HCT116 (cell line): Measurements from ENCODE around the gene OR51D1. TPM values are rescaled to one million over a fixed set of nuclear protein-coding genes. Genes with fewer than 3 reads are reported as not detected.

Experiments
- ATAC-seq: fragments of 200-7000 bp; cut with Tn5 transposase; 2 replicates; pipeline ENCODE4 v1.9.1; 2020; ENCODE audit warnings: mild to moderate bottlenecking, moderate library complexity
- BruUV-seq: library from RNA; stranded (reverse); fragments of 400-500 nt; replicated peaks from 2 replicates; lab custom pipeline; 2021; lab: Mats Ljungman, UMichigan
- CTCF ChIA-PET: fragments of 300-600 bp; sonication (Branson Sonifier 250); formaldehyde crosslinking; loops from one replicate; lab custom pipeline; 2021; ENCODE audit warnings: antibody characterized with exemption; lab: Charles Lee
- POLR2A ChIA-PET: fragments of 300-600, 350-600 bp; sonication (Branson Sonifier 250); formaldehyde crosslinking; loops from one replicate; lab custom pipeline; 2021; ENCODE audit warnings: antibody characterized with exemption; lab: Charles Lee
- RAD21 ChIA-PET, 2 experiments: fragments of 300-600 bp; sonication (Branson Sonifier 250); formaldehyde crosslinking; loops; one replicate each; lab custom pipeline; 2023; ENCODE audit warnings: low total read pairs in 2 of 2; ENCODE audit not compliant: uncharacterized antibody in 2 of 2, unreplicated experiment in 2 of 2, low non-redundant PET in 1 of 2; lab: Charles Lee
- DNase-seq: peaks from one replicate; pipeline ENCODE4 v3.0.0-alpha.2; 2010; ENCODE audit warnings: low read depth, low spot score
- H2AFZ ChIP-seq: fragments of 200-600 bp; shearing (Covaris generic), sonication (generic); 2 replicates; pipeline ENCODE4 v1.6.1; 2017; ENCODE audit warnings: low read depth, mixed run types, mixed read lengths, antibody characterized with exemption, low read length; ENCODE audit not compliant: poor library complexity, severe bottlenecking
- H3K27ac ChIP-seq: 2 replicates; pipeline ENCODE4 v1.5.1; 2012; ENCODE audit warnings: low read depth, low read length
- H3K27me3 ChIP-seq: fragments of 200-600 bp; sonication (generic); 2 replicates; pipeline ENCODE4 v1.6.1; 2016; ENCODE audit warnings: mixed run types, low read length, mixed read lengths; ENCODE audit not compliant: insufficient read depth
- H3K36me3 ChIP-seq, 2 experiments: fragments of 200-500 bp in 1 of 2; fragments of 200-600 bp in 1 of 2; sonication (Bioruptor generic) in 1 of 2; sonication (generic) in 1 of 2; 2 replicates each; pipeline versions ENCODE4 v1.5.1 to v1.6.1; 2014 to 2016; ENCODE audit warnings: low read length in 2 of 2, inconsistent platforms in 1 of 2, mixed read lengths in 1 of 2, mixed run types in 1 of 2; ENCODE audit not compliant: insufficient read depth in 2 of 2, control insufficient read depth in 1 of 2
- H3K4me1 ChIP-seq, 2 experiments: fragments of 200-600 bp in 1 of 2; sonication (generic) in 1 of 2; 2 replicates each; pipeline versions ENCODE4 v1.5.1 to v1.6.1; 2012 to 2017; ENCODE audit warnings: low read length in 2 of 2, inconsistent platforms in 1 of 2, mild to moderate bottlenecking in 1 of 2, mixed read lengths in 1 of 2, mixed run types in 1 of 2, moderate library complexity in 1 of 2; ENCODE audit not compliant: insufficient read depth in 2 of 2, control insufficient read depth in 1 of 2
- H3K4me2 ChIP-seq: fragments of 200-600 bp; sonication (generic); 2 replicates; pipeline ENCODE4 v1.6.1; 2017; ENCODE audit warnings: mixed run types, low read length, mixed read lengths
- H3K4me3 ChIP-seq, 2 experiments: fragments of 200-600 bp in 1 of 2; sonication (generic) in 1 of 2; replicated peaks in 1 of 2; 2 replicates each; pipeline ENCODE4 v1.5.1; 2011 to 2016; ENCODE audit warnings: low read length in 2 of 2, control low read depth in 1 of 2, low read depth in 1 of 2, mild to moderate bottlenecking in 1 of 2, mixed read lengths in 1 of 2, mixed run types in 1 of 2
- H3K79me2 ChIP-seq: fragments of 200-600 bp; sonication (generic); 2 replicates; pipeline ENCODE4 v1.6.1; 2017; ENCODE audit warnings: mild to moderate bottlenecking, mixed run types, low read length, moderate library complexity, mixed read lengths; ENCODE audit not compliant: insufficient read depth
- H3K9ac ChIP-seq: fragments of 200-600 bp; sonication (generic); 2 replicates; pipeline ENCODE4 v1.6.1; 2016; ENCODE audit warnings: low read length, mixed read lengths
- H3K9me2 ChIP-seq: fragments of 200-600 bp; sonication (generic), shearing (Covaris generic); 2 replicates; pipeline ENCODE4 v1.6.1; 2017; ENCODE audit warnings: mixed run types, mild to moderate bottlenecking, moderate library complexity; ENCODE audit not compliant: insufficient read depth
- H3K9me3 ChIP-seq, 2 experiments: fragments of 200-500 bp in 1 of 2; fragments of 200-600 bp in 1 of 2; sonication (Bioruptor generic) in 1 of 2; sonication (generic) in 1 of 2; 2 replicates each; pipeline ENCODE4 v1.6.1; 2014 to 2017; ENCODE audit warnings: low read length in 2 of 2, mixed read lengths in 2 of 2, inconsistent platforms in 1 of 2, low read depth in 1 of 2, mild to moderate bottlenecking in 1 of 2, mixed run types in 1 of 2, moderate library complexity in 1 of 2; ENCODE audit not compliant: control insufficient read depth in 1 of 2, insufficient read depth in 1 of 2
- H4K20me1 ChIP-seq: fragments of 200-600 bp; sonication (generic), shearing (Covaris generic); 2 replicates; pipeline ENCODE4 v1.6.1; 2017; ENCODE audit warnings: mixed run types, mild to moderate bottlenecking, moderate library complexity; ENCODE audit not compliant: insufficient read depth
- CBX3 ChIP-seq: IDR thresholded peaks from 2 replicates; pipeline ENCODE4 v1.6.1; 2012; ENCODE audit warnings: low read depth
- CEBPB ChIP-seq: IDR thresholded peaks from 2 replicates; pipeline ENCODE4 v1.6.1; 2012; ENCODE audit warnings: low read depth
- EGR1 ChIP-seq: IDR thresholded peaks from 2 replicates; pipeline ENCODE4 v1.6.1; 2012; ENCODE audit warnings: low read depth
- EZH2 ChIP-seq: fragments of 200-600 bp; sonication (generic); IDR thresholded peaks from 2 replicates; pipeline ENCODE4 v1.6.1; 2017; ENCODE audit warnings: antibody characterized with exemption, mixed run types
- EZH2phosphoT487 ChIP-seq: fragments of 200-600 bp; IDR thresholded peaks from 2 replicates; pipeline ENCODE4 v1.6.1; 2018; ENCODE audit warnings: antibody characterized with exemption, borderline replicate concordance
- FOSL1 ChIP-seq: IDR thresholded peaks from 2 replicates; pipeline ENCODE4 v1.6.1; 2012; ENCODE audit warnings: low read depth
- JUND ChIP-seq: IDR thresholded peaks from 2 replicates; pipeline ENCODE4 v1.6.1; 2012
- POLR2A ChIP-seq: IDR thresholded peaks from 2 replicates; pipeline ENCODE4 v1.7.0; 2011; ENCODE audit warnings: borderline replicate concordance; ENCODE audit not compliant: insufficient read depth, insufficient read length; ENCODE audit errors: extremely low read depth
- POLR2AphosphoS5 ChIP-seq: IDR thresholded peaks from 2 replicates; pipeline ENCODE4 v1.6.1; 2011; ENCODE audit warnings: mild to moderate bottlenecking, low read depth, low read length, moderate library complexity
- RAD21 ChIP-seq: IDR thresholded peaks from 2 replicates; pipeline ENCODE4 v1.6.1; 2012; ENCODE audit warnings: low read depth, mild to moderate bottlenecking
- SIN3A ChIP-seq: IDR thresholded peaks from 2 replicates; pipeline ENCODE4 v1.6.1; 2012; ENCODE audit warnings: low read depth
- SP1 ChIP-seq: IDR thresholded peaks from 2 replicates; pipeline ENCODE4 v1.6.1; 2012; ENCODE audit warnings: low read depth
- SRF ChIP-seq: IDR thresholded peaks from 2 replicates; pipeline ENCODE4 v1.6.1; 2012; ENCODE audit warnings: low read depth
- TCF7L2 ChIP-seq: IDR thresholded peaks from 2 replicates; pipeline ENCODE4 v1.7.0; 2011; ENCODE audit warnings: borderline replicate concordance, inconsistent platforms; ENCODE audit not compliant: insufficient read depth, insufficient read length; ENCODE audit errors: extremely low read depth
- ZFX ChIP-seq: fragments of 450-650 bp; IDR thresholded peaks from 2 replicates; pipeline ENCODE4 v1.6.1; 2017
- ZNF274 ChIP-seq: fragments of 200-500 bp; sonication (Bioruptor generic); IDR thresholded peaks from 2 replicates; pipeline ENCODE4 v1.6.1; 2014; ENCODE audit warnings: mild to moderate bottlenecking, low read depth, low read length, inconsistent platforms
- intact Hi-C: fragments of 100-400 bp; cut with micrococcal nuclease; formaldehyde crosslinking; loops from 2 replicates; pipeline ENCODE4 v1.10.0; 2022
- total RNA-seq: library from RNA; stranded (reverse); gene quantifications from one replicate; pipeline ENCODE4 v1.2.1, GENCODE V29; 2021; ENCODE audit not compliant: unreplicated experiment
- TF ChIP-seq, protein P1 (sequence below): IDR thresholded peaks from 2 replicates; pipeline ENCODE4 v1.6.1; 2012; ENCODE audit warnings: low read depth
- TF ChIP-seq, protein P2 (sequence below): IDR thresholded peaks from 2 replicates; pipeline ENCODE4 v1.6.1; 2011; ENCODE audit warnings: mild to moderate bottlenecking, low read length, moderate library complexity; ENCODE audit not compliant: insufficient replicate concordance; ENCODE audit errors: extremely low read depth
- TF ChIP-seq, protein P3 (sequence below): IDR thresholded peaks from 2 replicates; pipeline ENCODE4 v1.6.1; 2012

OR51D1 gene
- total RNA-seq, 1 experiment from 2014 or later, result not detected

DNA sequence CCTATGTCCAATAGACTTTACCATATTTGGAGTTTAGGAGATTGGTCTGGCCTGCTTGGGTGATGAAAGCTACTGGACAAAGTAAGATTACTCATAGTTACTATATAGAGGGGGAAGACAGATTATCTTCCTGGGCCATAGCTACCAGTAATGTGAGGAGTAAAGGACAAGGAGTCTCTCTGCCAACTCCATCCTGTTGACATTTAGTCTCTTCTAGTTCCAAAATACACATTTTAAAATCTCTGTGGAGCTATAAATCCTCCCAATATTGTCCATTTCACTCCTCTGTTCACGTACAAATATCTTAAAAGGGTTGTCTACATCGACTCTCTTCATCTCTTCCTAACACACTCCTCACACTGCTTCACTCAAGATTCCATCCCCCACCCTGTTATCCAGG, 1.1 kb upstream of the OR51D1 start:
- H2AFZ ChIP-seq, result no peak overlapping the region
- H3K4me3 ChIP-seq, result no peak overlapping the region
- ChIA-PET POLR2A (no interaction called here), CTCF (interaction anchor here (0.9 to 2.4 kb wide), 17 partner anchors 10 to 1727 kb away, joined by 3 to 25 read pairs (median 7); partner anchors contain the start of gene TRIM68), RAD21 (interaction anchor here in 1 of 2 experiments (1.1 kb wide), 1 partner anchor 368 kb away, joined by 4 read pairs; no protein-coding TSS in a partner anchor)
- no peaks in the 10 kb centered on the region for H3K36me3 ChIP-seq
- no TSS peak for BruUV-seq
- DNase-seq, result no peak
- no peaks in the 10 kb centered on the region for H3K79me2 ChIP-seq
- H3K27me3 ChIP-seq, result peaks cover 33% of the 10 kb centered on the region
- H3K27ac ChIP-seq, result no peak overlapping the region
- TF ChIP-seq TCF7L2 (no peak), SIN3A (no peak), SP1 (no peak), JUND (no peak), RAD21 (no peak), EGR1 (no peak), FOSL1 (no peak), CBX3 (no peak), CEBPB (no peak), ZNF274 (no peak), EZH2 (no peak), POLR2A (no peak), ZFX (no peak), POLR2AphosphoS5 (no peak), EZH2phosphoT487 (no peak), SRF (no peak)
- TF ChIP-seq, protein P1, sequence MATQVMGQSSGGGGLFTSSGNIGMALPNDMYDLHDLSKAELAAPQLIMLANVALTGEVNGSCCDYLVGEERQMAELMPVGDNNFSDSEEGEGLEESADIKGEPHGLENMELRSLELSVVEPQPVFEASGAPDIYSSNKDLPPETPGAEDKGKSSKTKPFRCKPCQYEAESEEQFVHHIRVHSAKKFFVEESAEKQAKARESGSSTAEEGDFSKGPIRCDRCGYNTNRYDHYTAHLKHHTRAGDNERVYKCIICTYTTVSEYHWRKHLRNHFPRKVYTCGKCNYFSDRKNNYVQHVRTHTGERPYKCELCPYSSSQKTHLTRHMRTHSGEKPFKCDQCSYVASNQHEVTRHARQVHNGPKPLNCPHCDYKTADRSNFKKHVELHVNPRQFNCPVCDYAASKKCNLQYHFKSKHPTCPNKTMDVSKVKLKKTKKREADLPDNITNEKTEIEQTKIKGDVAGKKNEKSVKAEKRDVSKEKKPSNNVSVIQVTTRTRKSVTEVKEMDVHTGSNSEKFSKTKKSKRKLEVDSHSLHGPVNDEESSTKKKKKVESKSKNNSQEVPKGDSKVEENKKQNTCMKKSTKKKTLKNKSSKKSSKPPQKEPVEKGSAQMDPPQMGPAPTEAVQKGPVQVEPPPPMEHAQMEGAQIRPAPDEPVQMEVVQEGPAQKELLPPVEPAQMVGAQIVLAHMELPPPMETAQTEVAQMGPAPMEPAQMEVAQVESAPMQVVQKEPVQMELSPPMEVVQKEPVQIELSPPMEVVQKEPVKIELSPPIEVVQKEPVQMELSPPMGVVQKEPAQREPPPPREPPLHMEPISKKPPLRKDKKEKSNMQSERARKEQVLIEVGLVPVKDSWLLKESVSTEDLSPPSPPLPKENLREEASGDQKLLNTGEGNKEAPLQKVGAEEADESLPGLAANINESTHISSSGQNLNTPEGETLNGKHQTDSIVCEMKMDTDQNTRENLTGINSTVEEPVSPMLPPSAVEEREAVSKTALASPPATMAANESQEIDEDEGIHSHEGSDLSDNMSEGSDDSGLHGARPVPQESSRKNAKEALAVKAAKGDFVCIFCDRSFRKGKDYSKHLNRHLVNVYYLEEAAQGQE, result no peak
- TF ChIP-seq, protein P2, sequence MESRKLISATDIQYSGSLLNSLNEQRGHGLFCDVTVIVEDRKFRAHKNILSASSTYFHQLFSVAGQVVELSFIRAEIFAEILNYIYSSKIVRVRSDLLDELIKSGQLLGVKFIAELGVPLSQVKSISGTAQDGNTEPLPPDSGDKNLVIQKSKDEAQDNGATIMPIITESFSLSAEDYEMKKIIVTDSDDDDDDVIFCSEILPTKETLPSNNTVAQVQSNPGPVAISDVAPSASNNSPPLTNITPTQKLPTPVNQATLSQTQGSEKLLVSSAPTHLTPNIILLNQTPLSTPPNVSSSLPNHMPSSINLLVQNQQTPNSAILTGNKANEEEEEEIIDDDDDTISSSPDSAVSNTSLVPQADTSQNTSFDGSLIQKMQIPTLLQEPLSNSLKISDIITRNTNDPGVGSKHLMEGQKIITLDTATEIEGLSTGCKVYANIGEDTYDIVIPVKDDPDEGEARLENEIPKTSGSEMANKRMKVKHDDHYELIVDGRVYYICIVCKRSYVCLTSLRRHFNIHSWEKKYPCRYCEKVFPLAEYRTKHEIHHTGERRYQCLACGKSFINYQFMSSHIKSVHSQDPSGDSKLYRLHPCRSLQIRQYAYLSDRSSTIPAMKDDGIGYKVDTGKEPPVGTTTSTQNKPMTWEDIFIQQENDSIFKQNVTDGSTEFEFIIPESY, result no peak
- TF ChIP-seq, protein P3, sequence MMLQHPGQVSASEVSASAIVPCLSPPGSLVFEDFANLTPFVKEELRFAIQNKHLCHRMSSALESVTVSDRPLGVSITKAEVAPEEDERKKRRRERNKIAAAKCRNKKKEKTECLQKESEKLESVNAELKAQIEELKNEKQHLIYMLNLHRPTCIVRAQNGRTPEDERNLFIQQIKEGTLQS, result no peak
- no peaks in the 10 kb centered on the region for H3K9me2 ChIP-seq
- H3K4me1 ChIP-seq, result no peaks in the 10 kb centered on the region
- H4K20me1 ChIP-seq, result no peaks in the 10 kb centered on the region; the same call in 1 of the 2 replicates
- H3K4me2 ChIP-seq, result no peak overlapping the region
- no peaks in the 10 kb centered on the region for H3K9me3 ChIP-seq
- no peak overlapping the region for H3K9ac ChIP-seq
- no peak for ATAC-seq
- intact Hi-C loops, result no loop called here
